ENCODE data around the gene SLC4A4.

The SLC4A4 gene

GRCh38 chr4:71494539-71494938, 155.7 kb downstream of the SLC4A4 start:
- no peak overlapping the region for H3K4me3 ChIP-seq (ENCODE audit: low read depth, low read length)
- no peaks in the 10 kb centered on the region for H3K36me3 ChIP-seq
- H3K27me3 ChIP-seq (ENCODE audit: insufficient read depth, low read depth, severe bottlenecking) = no peaks in the 10 kb centered on the region
- H3K27ac ChIP-seq = no peak overlapping the region
- TF ChIP-seq CTCF (IDR thresholded peaks at IDR 0.05; ENCODE audit: low read depth, low read length) = no peak
- DNase-seq = no peak
- no peaks in the 10 kb centered on the region for H3K9me3 ChIP-seq (ENCODE audit: severe bottlenecking)

DNA sequence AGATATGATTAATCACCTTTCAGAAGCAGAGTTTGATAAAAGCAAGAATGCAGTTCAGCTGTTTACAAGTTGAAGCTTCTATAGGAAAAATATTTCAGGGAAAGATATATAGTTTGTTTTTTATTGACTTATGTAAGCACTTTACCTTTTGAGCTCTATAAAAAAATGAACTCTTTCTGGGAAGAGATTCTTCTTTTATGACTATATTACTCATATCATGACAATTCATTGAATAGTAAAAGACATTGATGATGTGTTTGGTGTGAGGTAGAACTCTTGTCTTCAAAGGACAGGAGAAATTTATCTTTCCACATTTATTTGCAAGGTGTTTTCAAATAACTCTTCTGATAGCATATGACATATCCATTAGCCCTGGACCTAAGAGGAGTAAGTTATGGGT, 156.6 kb downstream of the SLC4A4 start:
- H3K27me3 ChIP-seq (ENCODE audit: insufficient read depth, low read depth, severe bottlenecking) = no peaks in the 10 kb centered on the region
- H3K36me3 ChIP-seq = no peaks in the 10 kb centered on the region
- no peak overlapping the region for H3K4me3 ChIP-seq (ENCODE audit: low read depth, low read length)
- H3K27ac ChIP-seq = no peak overlapping the region
- DNase-seq = no peak
- TF ChIP-seq CTCF (IDR thresholded peaks at IDR 0.05; ENCODE audit: low read depth, low read length) = no peak
- H3K9me3 ChIP-seq (ENCODE audit: severe bottlenecking) = no peaks in the 10 kb centered on the region

DNA sequence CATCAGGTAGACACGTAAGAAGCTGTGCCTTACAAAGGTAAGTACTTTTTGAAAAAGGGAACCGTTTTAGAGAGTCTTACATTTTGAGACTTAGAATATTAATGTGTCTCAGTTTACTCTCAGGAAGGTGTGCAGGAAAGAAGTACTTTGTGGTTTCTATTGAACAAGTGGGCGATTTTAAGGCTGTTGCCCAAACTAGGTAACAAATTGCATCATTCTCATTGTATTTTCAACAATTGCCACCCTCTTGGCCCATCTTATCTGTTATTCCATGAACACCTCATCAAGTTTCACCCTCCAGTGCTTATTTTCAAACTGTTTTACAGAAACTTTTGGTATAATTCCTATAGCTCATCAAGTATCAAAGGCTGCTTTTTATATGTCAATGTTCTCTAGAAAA, 158.3 kb downstream of the SLC4A4 start:
- no peak overlapping the region for H3K4me3 ChIP-seq (ENCODE audit: low read depth, low read length)
- H3K9me3 ChIP-seq (ENCODE audit: severe bottlenecking) = no peaks in the 10 kb centered on the region
- no peak for TF ChIP-seq CTCF (IDR thresholded peaks at IDR 0.05; ENCODE audit: low read depth, low read length)
- no peaks in the 10 kb centered on the region for H3K27me3 ChIP-seq (ENCODE audit: insufficient read depth, low read depth, severe bottlenecking)
- H3K27ac ChIP-seq = no peak overlapping the region
- DNase-seq = no peak
- H3K36me3 ChIP-seq = no peaks in the 10 kb centered on the region

GRCh38 chr4:71498002-71498401, 159.2 kb downstream of the SLC4A4 start:
- no peaks in the 10 kb centered on the region for H3K9me3 ChIP-seq (ENCODE audit: severe bottlenecking)
- H3K27ac ChIP-seq = no peak overlapping the region
- H3K4me3 ChIP-seq (ENCODE audit: low read depth, low read length) = no peak overlapping the region
- no peak for TF ChIP-seq CTCF (IDR thresholded peaks at IDR 0.05; ENCODE audit: low read depth, low read length)
- no peaks in the 10 kb centered on the region for H3K36me3 ChIP-seq
- DNase-seq = no peak
- no peaks in the 10 kb centered on the region for H3K27me3 ChIP-seq (ENCODE audit: insufficient read depth, low read depth, severe bottlenecking)

- Histone ChIP-seq H3K36me3 (no peaks in the 10 kb centered on the region), H3K4me3 (ENCODE audit: low read depth, low read length) (no peak overlapping the region), H3K27me3 (ENCODE audit: insufficient read depth, low read depth, severe bottlenecking) (no peaks in the 10 kb centered on the region), H3K27ac (no peak overlapping the region), H3K9me3 (ENCODE audit: severe bottlenecking) (no peaks in the 10 kb centered on the region)
- no peak for DNase-seq
- TF ChIP-seq CTCF (IDR thresholded peaks at IDR 0.05; ENCODE audit: low read depth, low read length) = no peak
These were observed 159.8 kb downstream of the SLC4A4 start for GRCh38 chr4:71498625-71499024.

DNA sequence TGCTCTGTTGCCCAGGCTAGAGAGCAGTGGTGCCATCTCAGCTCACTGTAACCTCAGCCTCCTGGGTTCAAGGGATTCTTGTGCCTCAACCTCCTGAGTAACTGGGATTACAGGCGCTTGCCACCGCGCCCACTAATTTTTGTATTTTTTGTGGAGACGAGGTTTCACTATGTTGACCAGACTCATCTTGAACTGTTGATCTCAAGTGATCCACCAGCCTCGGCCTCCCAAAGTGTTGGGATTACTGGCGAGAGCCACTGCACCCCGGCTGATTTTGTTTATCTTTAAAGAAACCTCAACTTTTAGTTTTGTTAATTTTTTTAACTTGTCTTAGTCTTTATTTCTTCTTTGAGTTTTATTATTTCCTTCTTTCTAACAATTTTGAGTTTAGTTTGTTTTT, 163.2 kb downstream of the SLC4A4 start:
- Histone ChIP-seq H3K4me3 (ENCODE audit: low read depth, low read length) (no peak overlapping the region), H3K27ac (no peak overlapping the region), H3K9me3 (ENCODE audit: severe bottlenecking) (no peaks in the 10 kb centered on the region), H3K27me3 (ENCODE audit: insufficient read depth, low read depth, severe bottlenecking) (no peaks in the 10 kb centered on the region), H3K36me3 (no peaks in the 10 kb centered on the region)
- TF ChIP-seq CTCF (IDR thresholded peaks at IDR 0.05; ENCODE audit: low read depth, low read length) = no peak
- no peak for DNase-seq

Measured in WERI-Rb-1 (cell line).